IMR-90 (cell line): ENCODE results near the gene OPN1LW. TPM values are rescaled to one million over a fixed set of nuclear protein-coding genes. Genes with fewer than 3 reads are reported as not detected.

ENCODE experiments used
- ATAC-seq: fragments of 200-7000 bp; cut with Tn5 transposase; 2 replicates; pipeline ENCODE4 v1.9.1; 2020; ENCODE audit warnings: low read depth, mild to moderate bottlenecking, moderate library complexity
- BruUV-seq: library from RNA; stranded (reverse); fragments of 400-500 nt; replicated peaks from 2 replicates; lab custom pipeline; 2021; lab: Mats Ljungman, UMichigan
- CTCF ChIA-PET: fragments of 300-600 bp; formaldehyde crosslinking; extraction: SDS; loops from one replicate; lab custom pipeline; 2021; ENCODE audit warnings: antibody characterized with exemption; lab: Yijun Ruan, JAX
- POLR2A ChIA-PET: fragments of 300-600 bp; sonication (Branson Sonifier 250); formaldehyde crosslinking; loops from one replicate; lab custom pipeline; 2022; ENCODE audit warnings: antibody characterized with exemption; ENCODE audit not compliant: unreplicated experiment; lab: Charles Lee
- DNase-seq: peaks from one replicate; pipeline ENCODE4 v3.0.0; 2013
- H2AFZ ChIP-seq: replicated peaks from 2 replicates; pipeline ENCODE3; 2013; ENCODE audit warnings: low read length, mild to moderate bottlenecking; ENCODE audit not compliant: poor library complexity
- H2AK5ac ChIP-seq: 2 replicates; pipeline ENCODE4 v1.6.1; 2013; ENCODE audit warnings: low read depth, low read length, inconsistent platforms
- H2AK9ac ChIP-seq: replicated peaks from 2 replicates; pipeline ENCODE3; 2013; ENCODE audit warnings: mild to moderate bottlenecking, low read depth, low read length, moderate library complexity; ENCODE audit not compliant: poor library complexity
- H2BK120ac ChIP-seq: 2 replicates; pipeline ENCODE4 v1.6.1; 2013; ENCODE audit warnings: low read depth, low read length, inconsistent platforms
- H2BK15ac ChIP-seq: 3 replicates; pipeline ENCODE4 v1.6.1; 2013; ENCODE audit warnings: low read depth, low read length, inconsistent platforms
- H2BK20ac ChIP-seq: 2 replicates; pipeline ENCODE4 v1.6.1; 2013; ENCODE audit warnings: low read depth, mild to moderate bottlenecking, inconsistent platforms, low read length, moderate library complexity
- H2BK5ac ChIP-seq: 2 replicates; pipeline ENCODE4 v1.6.1; 2013; ENCODE audit warnings: mild to moderate bottlenecking, low read depth, low read length, inconsistent platforms; ENCODE audit not compliant: poor library complexity, severe bottlenecking
- H3K14ac ChIP-seq: replicated peaks from 2 replicates; pipeline ENCODE4 v1.6.1; 2013; ENCODE audit warnings: low read depth, low read length, inconsistent platforms
- H3K18ac ChIP-seq: 2 replicates; pipeline ENCODE4 v1.6.1; 2013; ENCODE audit warnings: low read depth, low read length, control low read depth
- H3K23ac ChIP-seq: 2 replicates; pipeline ENCODE4 v1.6.1; 2013; ENCODE audit warnings: low read depth, low read length, inconsistent platforms
- H3K27ac ChIP-seq: 2 replicates; pipeline ENCODE4 v1.5.1; 2013; ENCODE audit warnings: mild to moderate bottlenecking, control low read depth, low read length; ENCODE audit not compliant: insufficient read depth
- H3K27me3 ChIP-seq: 2 replicates; pipeline ENCODE4 v1.6.1; 2013; ENCODE audit warnings: low read length; ENCODE audit not compliant: control insufficient read depth, insufficient read depth
- H3K36me3 ChIP-seq: 2 replicates; pipeline ENCODE4 v1.6.1; 2013; ENCODE audit warnings: low read length, mixed read lengths; ENCODE audit not compliant: control insufficient read depth, insufficient read depth
- H3K4ac ChIP-seq: 2 replicates; pipeline ENCODE4 v1.6.1; 2013; ENCODE audit warnings: low read depth, low read length, inconsistent platforms
- H3K4me1 ChIP-seq: 2 replicates; pipeline ENCODE4 v1.6.1; 2013; ENCODE audit warnings: low read length, mixed read lengths; ENCODE audit not compliant: control insufficient read depth, insufficient read depth
- H3K4me2 ChIP-seq: 2 replicates; pipeline ENCODE4 v1.6.1; 2013; ENCODE audit warnings: low read depth, mild to moderate bottlenecking, control low read depth, low read length, moderate library complexity
- H3K4me3 ChIP-seq: 2 replicates; pipeline ENCODE4 v1.5.1; 2013; ENCODE audit warnings: low read depth, mild to moderate bottlenecking, control low read depth, low read length, moderate library complexity; ENCODE audit not compliant: insufficient read depth
- H3K56ac ChIP-seq: 2 replicates; pipeline ENCODE4 v1.6.1; 2013; ENCODE audit warnings: low read length, inconsistent platforms; ENCODE audit not compliant: insufficient read depth; ENCODE audit errors: extremely low read depth
- H3K79me1 ChIP-seq, 2 experiments: 2 replicates each; pipeline ENCODE4 v1.6.1; 2013; ENCODE audit warnings: low read length in 2 of 2, inconsistent platforms in 1 of 2, low read depth in 1 of 2
- H3K9ac ChIP-seq: 2 replicates; pipeline ENCODE4 v1.6.1; 2013; ENCODE audit warnings: low read depth, low read length, control low read depth
- H3K9me1 ChIP-seq: 2 replicates; pipeline ENCODE4 v1.6.1; 2013; ENCODE audit warnings: low read length, inconsistent platforms; ENCODE audit not compliant: insufficient read depth
- H3K9me3 ChIP-seq: 2 replicates; pipeline ENCODE4 v1.6.1; 2013; ENCODE audit warnings: low read length; ENCODE audit not compliant: control insufficient read depth, insufficient read depth
- H4K20me1 ChIP-seq: 2 replicates; pipeline ENCODE4 v1.6.1; 2013; ENCODE audit warnings: low read length, inconsistent platforms; ENCODE audit not compliant: insufficient read depth
- H4K5ac ChIP-seq: 2 replicates; pipeline ENCODE4 v1.6.1; 2013; ENCODE audit warnings: mild to moderate bottlenecking, low read depth, low read length, control low read depth
- H4K8ac ChIP-seq, 2 experiments: 2 replicates each; pipeline ENCODE4 v1.6.1; 2013; ENCODE audit warnings: low read depth in 2 of 2, low read length in 2 of 2, control low read depth in 1 of 2, inconsistent platforms in 1 of 2
- H4K91ac ChIP-seq: 2 replicates; pipeline ENCODE4 v1.6.1; 2013; ENCODE audit warnings: low read depth, low read length, inconsistent platforms; ENCODE audit not compliant: insufficient read depth
- BHLHE40 ChIP-seq: fragments of 150-350 bp; IDR thresholded peaks from 2 replicates; pipeline ENCODE4 v1.6.1; 2016; ENCODE audit warnings: mild to moderate bottlenecking, low read depth, low read length
- FOS ChIP-seq: fragments of 150-350 bp; IDR thresholded peaks from 2 replicates; pipeline ENCODE4 v1.6.1; 2016; ENCODE audit warnings: low read depth, low read length
- POLR2A ChIP-seq: IDR thresholded peaks from 2 replicates; pipeline ENCODE4 v1.6.1; 2012; ENCODE audit warnings: mild to moderate bottlenecking, low read depth, low read length
- WGBS, 2 experiments: methylation state at CpG; one replicate each; pipeline versions ENCODE4 v1.1.5 to v1.1.7; 2013; ENCODE audit warnings: missing lambda C conversion rate in 2 of 2; ENCODE audit not compliant: insufficient read length in 1 of 2; ENCODE audit errors: extremely low coverage in 2 of 2; 5-methylcytosine and 5-hydroxymethylcytosine counted together
- dilution Hi-C: fragments of 300-500 bp; cut with HindIII; formaldehyde crosslinking; loops from one replicate; pipeline ENCODE4 v1.14.3; 2018; ENCODE audit warnings: low sequenced_read_pairs; ENCODE audit not compliant: unreplicated experiment
- in situ Hi-C: fragments of 300-500 bp; cut with MboI; formaldehyde crosslinking; loops from 3 replicates; pipeline ENCODE4 v1.14.3; 2019; ENCODE audit warnings: low sequenced_read_pairs, inconsistent platforms, mixed read lengths
- intact Hi-C: fragments of 100-400 bp; cut with micrococcal nuclease; formaldehyde crosslinking; loops from 2 replicates; pipeline ENCODE4 v1.10.0; 2022
- polyA plus RNA-seq, 3 experiments: library from polyadenylated mRNA; depleted of rRNA; stranded (reverse); fragments of >200 nt; gene quantifications; 2 replicates each; pipeline ENCODE4 v1.2.3, GENCODE V29; 2012; ENCODE audit warnings: low replicate concordance in 1 of 3
- total RNA-seq: library from RNA; depleted of rRNA; stranded (reverse); fragments of >200 nt; gene quantifications from 2 replicates; pipeline ENCODE4 v1.2.3, GENCODE V29; 2012
- TF ChIP-seq, protein P1 (sequence below): fragments of 150-350 bp; IDR thresholded peaks from 2 replicates; pipeline ENCODE4 v1.6.1; 2017; ENCODE audit warnings: mild to moderate bottlenecking, antibody characterized with exemption, low read length, low read depth

The OPN1LW gene
- total and polyA plus RNA-seq, 2 of the 4 experiments (the other 2 are of a cell fraction), result not detected

DNA sequence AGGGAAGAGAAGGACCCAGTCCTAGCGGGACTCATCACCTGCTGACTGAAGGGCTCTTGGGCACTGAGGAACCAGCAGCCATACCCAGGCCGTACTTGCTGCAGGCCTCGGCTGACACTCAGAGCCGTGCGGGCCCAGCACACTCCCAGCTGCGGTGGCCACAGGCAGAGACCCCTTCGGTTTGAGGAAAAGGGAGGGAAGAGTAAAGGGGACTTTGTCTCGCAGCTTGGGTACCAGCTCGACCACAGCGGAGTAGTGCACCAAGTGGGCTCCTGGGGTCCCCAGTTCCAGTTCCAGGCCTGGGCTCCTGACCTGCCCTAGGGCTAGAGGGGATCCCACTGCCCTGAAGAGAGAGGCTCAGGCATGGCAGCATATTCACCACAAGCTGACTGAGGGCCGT is 17.9 kb upstream of the OPN1LW start:
- Histone ChIP-seq H3K9me1 (no peaks in the 10 kb centered on the region), H4K8ac (no peak overlapping the region), H3K4me2 (no peak overlapping the region), H3K9ac (no peak overlapping the region), H2BK5ac (no peak overlapping the region), H4K5ac (no peak overlapping the region), H4K91ac (no peak overlapping the region), H3K79me1 (no peaks in the 10 kb centered on the region), H3K4me1 (no peaks in the 10 kb centered on the region), H2AK9ac (no peak overlapping the region), H3K36me3 (no peaks in the 10 kb centered on the region), H3K27me3 (peaks cover 5% of the 10 kb centered on the region), H2BK15ac (no peak overlapping the region), H4K20me1 (no peaks in the 10 kb centered on the region), H3K4me3 (no peak overlapping the region), H3K9me3 (peaks cover 7% of the 10 kb centered on the region), H3K23ac (no peak overlapping the region), H3K27ac (no peak overlapping the region), H3K18ac (no peak overlapping the region), H2AK5ac (no peak overlapping the region), H2AFZ (no peak overlapping the region), H3K14ac (no peak overlapping the region), H3K4ac (no peak overlapping the region), H3K56ac (no peak overlapping the region), H2BK120ac (no peak overlapping the region), H2BK20ac (no peak overlapping the region)
- in situ Hi-C loops, result no loop called here
- intact Hi-C loops, result no loop called here
- ChIA-PET CTCF (no interaction called here), POLR2A (no interaction called here)
- dilution Hi-C loops, result no loop called here
- no peak for DNase-seq
- no peak for ATAC-seq
- BruUV-seq, result no TSS peak
- WGBS, 2 experiments, result 82% methylated on average over 8 of the region's 11 CpGs; no CpG with 5 or more reads in 1 of the 2 experiments
- TF ChIP-seq FOS, result no peak
- no peak for TF ChIP-seq BHLHE40
- TF ChIP-seq, protein P1, sequence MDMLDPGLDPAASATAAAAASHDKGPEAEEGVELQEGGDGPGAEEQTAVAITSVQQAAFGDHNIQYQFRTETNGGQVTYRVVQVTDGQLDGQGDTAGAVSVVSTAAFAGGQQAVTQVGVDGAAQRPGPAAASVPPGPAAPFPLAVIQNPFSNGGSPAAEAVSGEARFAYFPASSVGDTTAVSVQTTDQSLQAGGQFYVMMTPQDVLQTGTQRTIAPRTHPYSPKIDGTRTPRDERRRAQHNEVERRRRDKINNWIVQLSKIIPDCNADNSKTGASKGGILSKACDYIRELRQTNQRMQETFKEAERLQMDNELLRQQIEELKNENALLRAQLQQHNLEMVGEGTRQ, result no peak
- TF ChIP-seq POLR2A, result no peak
